ENCODE results near the gene MED15. TPM values are rescaled to one million over a fixed set of nuclear protein-coding genes. Genes with fewer than 3 reads are reported as not detected.
"Not testable (repeated sequence)": the region's sequence is repeated elsewhere in the genome, so short reads cannot be mapped to it uniquely, and the experiment has no call there.

MED15 gene
- total RNA-seq, 4 donors from 2014 or later, result 33.6 to 65.1 (median 36.1) TPM

DNA sequence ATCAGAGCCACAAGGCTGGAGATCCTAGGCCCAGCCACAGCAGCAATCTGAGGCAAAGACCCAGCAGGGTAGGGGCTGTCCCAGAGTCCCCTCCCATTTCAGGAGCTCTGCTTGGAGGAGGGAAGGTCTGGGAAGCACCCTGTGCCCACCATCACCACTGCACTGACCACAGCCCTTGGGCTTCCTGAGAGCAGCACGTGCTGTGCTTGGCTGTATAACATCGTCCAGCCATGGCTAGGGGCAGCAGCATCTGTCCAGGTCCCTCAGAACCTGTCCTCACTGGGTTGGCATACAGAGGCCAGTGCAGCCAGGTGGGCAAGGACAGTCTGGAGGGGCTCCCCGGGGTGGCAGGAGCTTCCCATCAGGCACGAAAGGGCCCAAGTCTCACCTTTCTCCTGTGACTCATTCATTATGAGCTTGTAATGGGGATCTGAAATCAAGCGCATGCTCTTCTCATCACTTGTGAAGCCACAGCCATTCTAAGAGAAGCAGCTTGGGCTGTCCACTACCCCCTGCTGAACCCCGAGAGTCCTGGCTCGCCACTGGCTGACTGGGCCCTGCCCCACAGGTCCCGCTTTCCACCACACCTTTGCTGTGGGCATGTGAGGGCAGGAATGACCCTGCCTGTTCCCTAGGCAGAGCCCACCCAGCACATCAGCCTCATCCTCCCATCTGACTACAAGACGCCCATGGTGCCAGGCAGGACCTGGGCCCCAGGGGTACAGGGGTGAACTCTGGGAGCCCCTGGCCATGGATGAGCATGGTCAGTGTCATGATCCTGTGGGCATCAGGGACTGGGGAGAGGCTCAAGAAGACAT lies 83.3 kb downstream of the MED15 start:
- Histone ChIP-seq H3K4me1 (no peaks in the 10 kb centered on the region), H3K27me3 (no peaks in the 10 kb centered on the region), H3K4me3 (replicated peaks in 1 of 3) (no peak overlapping the region), H3K27ac (no peak overlapping the region), H3K36me3 (peaks cover 19 to 21% of the 10 kb centered on the region in 2 donors), H3K9me3 (no peaks in the 10 kb centered on the region)
- WGBS, 2 donors, result 86 to 89% methylated on average over 6 to 7 of the region's 9 CpGs
- intact Hi-C loops (cut with DNase I), result no loop called here
- TF ChIP-seq POLR2A (IDR thresholded peaks at IDR 0.05), result no peak
- TF ChIP-seq, protein P1, sequence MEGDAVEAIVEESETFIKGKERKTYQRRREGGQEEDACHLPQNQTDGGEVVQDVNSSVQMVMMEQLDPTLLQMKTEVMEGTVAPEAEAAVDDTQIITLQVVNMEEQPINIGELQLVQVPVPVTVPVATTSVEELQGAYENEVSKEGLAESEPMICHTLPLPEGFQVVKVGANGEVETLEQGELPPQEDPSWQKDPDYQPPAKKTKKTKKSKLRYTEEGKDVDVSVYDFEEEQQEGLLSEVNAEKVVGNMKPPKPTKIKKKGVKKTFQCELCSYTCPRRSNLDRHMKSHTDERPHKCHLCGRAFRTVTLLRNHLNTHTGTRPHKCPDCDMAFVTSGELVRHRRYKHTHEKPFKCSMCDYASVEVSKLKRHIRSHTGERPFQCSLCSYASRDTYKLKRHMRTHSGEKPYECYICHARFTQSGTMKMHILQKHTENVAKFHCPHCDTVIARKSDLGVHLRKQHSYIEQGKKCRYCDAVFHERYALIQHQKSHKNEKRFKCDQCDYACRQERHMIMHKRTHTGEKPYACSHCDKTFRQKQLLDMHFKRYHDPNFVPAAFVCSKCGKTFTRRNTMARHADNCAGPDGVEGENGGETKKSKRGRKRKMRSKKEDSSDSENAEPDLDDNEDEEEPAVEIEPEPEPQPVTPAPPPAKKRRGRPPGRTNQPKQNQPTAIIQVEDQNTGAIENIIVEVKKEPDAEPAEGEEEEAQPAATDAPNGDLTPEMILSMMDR (IDR thresholded peaks at IDR 0.05), result no peak
- no peak for DNase-seq

DNA sequence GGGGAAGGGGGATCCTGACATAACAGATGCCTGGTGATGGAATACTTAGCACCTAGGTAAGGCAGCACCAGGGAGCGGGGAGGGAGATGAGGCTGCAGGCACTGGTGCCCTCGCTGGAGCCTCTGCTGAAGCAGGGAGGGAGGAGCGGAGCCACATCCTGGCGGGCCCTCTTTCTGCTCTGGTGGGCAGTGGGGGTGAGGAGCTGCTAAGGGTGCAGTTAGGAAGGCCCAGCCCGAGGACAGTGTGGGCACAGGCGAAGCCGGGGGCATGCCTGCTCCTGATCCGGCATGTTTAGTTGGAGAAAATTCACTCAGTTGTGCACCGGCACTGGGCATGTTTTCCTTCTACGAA lies 83.9 kb downstream of the MED15 start:
- no peaks in the 10 kb centered on the region for H3K9me3 ChIP-seq
- no peak overlapping the region for H3K4me3 ChIP-seq (replicated peaks in 1 of 3)
- TF ChIP-seq, protein P1 (IDR thresholded peaks at IDR 0.05), result no peak
- TF ChIP-seq POLR2A (IDR thresholded peaks at IDR 0.05), result no peak
- DNase-seq, result no peak
- intact Hi-C loops (cut with DNase I), result no loop called here
- H3K4me1 ChIP-seq, result no peaks in the 10 kb centered on the region
- WGBS, 2 donors, result 86 to 87% methylated on average over 10 of the region's 10 CpGs
- H3K27ac ChIP-seq, result peak overlapping the region in 2 of 3 donors; percentile 43 to 53
- H3K27me3 ChIP-seq, result no peaks in the 10 kb centered on the region
- H3K36me3 ChIP-seq, result peaks cover 14 to 15% of the 10 kb centered on the region in 2 donors

DNA sequence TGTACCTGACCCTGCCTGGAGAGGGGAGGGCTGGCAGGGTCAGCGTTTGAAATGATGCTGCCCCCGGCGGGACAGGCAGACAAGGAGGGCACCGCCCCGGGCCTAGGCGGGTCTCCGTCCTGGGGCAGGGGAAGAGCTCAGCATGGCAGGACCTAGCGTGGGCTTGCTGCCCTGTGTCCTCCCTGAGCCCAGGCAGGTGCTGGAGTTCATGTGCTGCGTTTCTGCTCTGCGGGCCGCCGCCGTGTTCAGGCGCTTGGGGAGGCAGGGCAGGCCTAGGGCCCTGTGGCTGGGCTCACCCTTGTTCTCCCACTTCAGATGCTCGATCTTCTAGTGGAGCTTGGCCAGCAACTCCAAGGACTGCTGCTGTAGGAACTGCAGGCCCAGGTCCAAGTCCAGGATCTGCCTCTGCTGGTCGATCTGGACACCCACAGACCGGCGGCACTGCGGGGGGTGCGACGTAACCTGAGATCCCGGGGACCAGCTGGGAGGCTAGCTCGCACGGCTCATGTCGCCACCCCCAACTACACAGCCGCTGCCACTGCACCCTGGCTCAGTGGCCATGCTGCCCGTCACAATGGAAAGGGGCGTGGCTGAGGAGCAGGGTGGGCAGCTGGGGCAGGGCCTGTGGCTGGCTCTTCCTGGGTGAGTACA lies 84.4 kb downstream of the MED15 start:
- peaks cover 8 to 10% of the 10 kb centered on the region in 2 donors for H3K36me3 ChIP-seq
- intact Hi-C loops (cut with DNase I), result no loop called here
- no peaks in the 10 kb centered on the region for H3K27me3 ChIP-seq
- no peak overlapping the region for H3K4me3 ChIP-seq (replicated peaks in 1 of 3)
- TF ChIP-seq POLR2A (IDR thresholded peaks at IDR 0.05), result no peak
- TF ChIP-seq, protein P1 (IDR thresholded peaks at IDR 0.05), result peak in 3 of 6 experiments; percentile 21 to 47 (median 32)
- no peaks in the 10 kb centered on the region for H3K4me1 ChIP-seq
- peak overlapping the region in 2 of 3 donors; percentile 43 to 53 for H3K27ac ChIP-seq
- 47 to 48% methylated on average over 5 to 19 of the region's 28 CpGs for WGBS, 2 donors
- H3K9me3 ChIP-seq, result no peaks in the 10 kb centered on the region
- peak; percentile 94 to 96 for DNase-seq

DNA sequence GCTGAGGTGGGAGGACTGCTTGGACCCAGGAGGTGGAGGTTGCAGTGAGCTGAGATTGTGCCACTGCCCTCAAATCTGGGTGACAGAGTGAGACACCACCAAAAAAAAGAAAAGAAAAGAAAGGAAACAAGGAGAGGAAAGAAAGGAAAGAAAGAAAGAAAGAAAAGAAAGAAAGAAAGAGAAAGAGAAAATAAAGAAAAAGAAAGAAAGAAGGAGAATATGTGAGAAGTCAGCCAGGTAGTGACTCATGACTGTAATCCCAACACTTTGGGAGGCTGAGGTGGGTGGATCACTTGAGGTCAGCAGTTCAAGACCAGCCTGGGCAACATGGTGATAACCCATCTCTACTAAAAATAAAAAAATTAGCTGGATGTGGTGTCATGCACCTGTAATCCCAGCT lies 86.6 kb downstream of the MED15 start:
- intact Hi-C loops (cut with DNase I); H3K27ac ChIP-seq; H3K9me3 ChIP-seq; H3K36me3 ChIP-seq; H3K27me3 ChIP-seq; H3K4me3 ChIP-seq (replicated peaks in 1 of 3); H3K4me1 ChIP-seq; DNase-seq: not testable (repeated sequence)

DNA sequence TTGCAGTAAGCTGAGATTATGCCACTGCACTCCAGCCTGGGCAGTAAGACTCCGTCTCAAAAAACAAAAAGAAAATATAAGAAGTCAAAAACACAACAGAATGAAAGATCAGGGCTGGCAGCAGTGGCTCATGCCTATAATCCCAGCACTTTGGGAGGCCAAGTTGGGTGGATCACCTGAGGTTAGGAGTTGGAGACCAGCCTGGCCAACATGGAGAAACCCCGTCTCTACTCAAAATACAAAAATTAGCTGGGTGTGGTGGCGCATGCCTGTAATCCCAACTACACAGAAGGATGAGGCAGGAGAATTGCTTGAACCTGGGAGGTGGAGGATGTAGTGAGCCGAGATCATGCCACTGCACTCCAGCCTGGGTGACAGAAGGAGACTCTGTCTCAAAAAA lies 87.1 kb downstream of the MED15 start:
- H3K36me3 ChIP-seq; H3K27ac ChIP-seq; H3K4me1 ChIP-seq; intact Hi-C loops (cut with DNase I); H3K9me3 ChIP-seq; H3K27me3 ChIP-seq; H3K4me3 ChIP-seq (replicated peaks in 1 of 3); DNase-seq: not testable (repeated sequence)
- WGBS, 2 donors, result 90 to 91% methylated on average over 4 of the region's 4 CpGs

DNA sequence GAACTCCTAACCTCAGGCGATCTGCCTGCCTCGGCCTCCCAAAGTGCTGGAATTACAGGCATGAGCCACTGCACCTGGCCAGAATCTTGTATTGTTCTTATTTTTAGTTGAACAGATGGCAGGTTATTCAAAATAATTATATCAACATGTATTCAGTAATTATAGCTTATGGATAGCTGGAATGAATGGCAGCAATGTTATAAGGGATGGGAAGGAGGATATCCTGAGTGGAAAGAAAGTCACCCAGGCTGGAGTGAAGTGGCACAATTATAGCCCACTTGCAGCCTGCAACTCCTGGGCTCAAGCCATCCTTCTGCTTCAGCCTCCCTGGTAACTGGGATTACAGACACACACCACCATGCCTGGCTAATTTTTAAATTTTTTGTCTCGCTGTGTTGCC lies 88.1 kb downstream of the MED15 start:
- no peaks in the 10 kb centered on the region for H3K9me3 ChIP-seq
- intact Hi-C loops (cut with DNase I), result no loop called here
- H3K27me3 ChIP-seq, result no peaks in the 10 kb centered on the region
- no peak overlapping the region for H3K4me3 ChIP-seq (replicated peaks in 1 of 3)
- no peak overlapping the region for H3K27ac ChIP-seq
- peaks cover 0 to 1% of the 10 kb centered on the region in 2 donors for H3K4me1 ChIP-seq
- TF ChIP-seq, protein P1 (IDR thresholded peaks at IDR 0.05), result no peak
- no peak for DNase-seq
- 84 to 88% methylated on average over 3 of the region's 3 CpGs for WGBS, 2 donors
- no peaks in the 10 kb centered on the region for H3K36me3 ChIP-seq
